ENCODE data around the gene FILIP1.

GRCh38 chr6:75422024-75422639 lies 71.5 kb downstream of the FILIP1 start:
- TF ChIP-seq CTCF (IDR thresholded peaks at IDR 0.05; ENCODE audit: insufficient read depth, low read depth, low read length) (no peak), EZH2 (IDR thresholded peaks at IDR 0.05; ENCODE audit: insufficient read depth, low read length) (no peak)
